SKM-1 (cell line): ENCODE measurements around the gene RANBP9.

Experiments used
- DNase-seq: peaks from one replicate; lab custom pipeline; 2025; ENCODE audit not compliant: unreplicated experiment; lab: John Stamatoyannopoulos, UW

The RANBP9 gene

GRCh38 chr6:13711733-13712598 lies at the start of gene RANBP9:
Gene RANBP9 (minus strand): TSS chr6:13711835. CDS start chr6:13711505, 330 bp downstream.
- DNase-seq = peak; percentile 80

DNA sequence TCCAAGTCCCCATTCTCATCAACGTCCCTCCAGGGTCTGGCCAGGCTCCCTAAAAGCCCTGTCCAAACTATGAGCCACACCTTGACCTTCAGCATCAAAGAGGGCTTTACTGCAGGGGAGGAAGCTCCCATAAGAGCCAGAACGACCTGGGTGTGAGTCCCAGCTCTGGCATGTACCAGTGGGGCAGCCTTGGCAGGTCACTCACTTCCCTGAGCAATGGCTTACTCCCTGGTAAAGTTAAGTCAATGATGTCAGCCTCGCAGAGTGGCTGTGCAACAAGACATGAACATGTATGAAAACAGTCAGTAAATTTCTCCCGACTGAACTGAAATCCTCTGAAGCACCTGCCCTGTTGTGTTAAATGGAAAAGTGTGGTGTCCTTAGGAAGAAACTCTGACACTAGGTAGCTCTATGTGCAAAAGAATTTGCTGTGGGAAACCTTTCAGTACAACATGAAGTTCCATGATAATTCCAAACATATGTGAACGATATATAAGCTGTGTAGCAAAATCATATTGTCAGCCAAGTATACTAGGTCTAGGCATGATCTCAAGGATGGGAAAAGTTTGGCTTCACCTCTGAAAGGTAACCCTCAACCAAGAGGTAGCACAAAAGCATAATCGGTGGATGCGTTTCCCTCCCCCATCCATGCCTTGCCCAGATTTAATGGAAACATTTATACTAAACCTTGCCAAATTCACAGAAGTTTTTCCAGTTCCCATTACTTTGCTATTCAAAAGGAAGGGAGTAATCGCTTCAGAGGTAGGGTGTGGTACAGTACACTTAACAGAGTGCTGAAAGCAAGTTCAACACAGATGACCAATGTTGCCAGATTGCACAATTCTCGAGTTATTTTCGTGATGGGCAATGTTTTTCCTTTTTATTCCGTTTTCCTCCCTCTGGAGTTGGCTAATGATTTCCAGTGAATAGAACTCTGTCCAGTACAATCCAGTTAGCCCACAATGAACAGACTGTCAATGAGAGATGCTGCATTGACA lies 49.0 kb upstream of the RANBP9 start:
- DNase-seq = peak; percentile 8

GRCh38 chr6:13759025-13759424 lies 47.4 kb upstream of the RANBP9 start:
- no peak for DNase-seq

- DNase-seq = no peak
Measured at GRCh38 chr6:13754644-13755043, 43.0 kb upstream of the RANBP9 start.

GRCh38 chr6:13743736-13744127 lies 32.1 kb upstream of the RANBP9 start:
- no peak for DNase-seq

DNA sequence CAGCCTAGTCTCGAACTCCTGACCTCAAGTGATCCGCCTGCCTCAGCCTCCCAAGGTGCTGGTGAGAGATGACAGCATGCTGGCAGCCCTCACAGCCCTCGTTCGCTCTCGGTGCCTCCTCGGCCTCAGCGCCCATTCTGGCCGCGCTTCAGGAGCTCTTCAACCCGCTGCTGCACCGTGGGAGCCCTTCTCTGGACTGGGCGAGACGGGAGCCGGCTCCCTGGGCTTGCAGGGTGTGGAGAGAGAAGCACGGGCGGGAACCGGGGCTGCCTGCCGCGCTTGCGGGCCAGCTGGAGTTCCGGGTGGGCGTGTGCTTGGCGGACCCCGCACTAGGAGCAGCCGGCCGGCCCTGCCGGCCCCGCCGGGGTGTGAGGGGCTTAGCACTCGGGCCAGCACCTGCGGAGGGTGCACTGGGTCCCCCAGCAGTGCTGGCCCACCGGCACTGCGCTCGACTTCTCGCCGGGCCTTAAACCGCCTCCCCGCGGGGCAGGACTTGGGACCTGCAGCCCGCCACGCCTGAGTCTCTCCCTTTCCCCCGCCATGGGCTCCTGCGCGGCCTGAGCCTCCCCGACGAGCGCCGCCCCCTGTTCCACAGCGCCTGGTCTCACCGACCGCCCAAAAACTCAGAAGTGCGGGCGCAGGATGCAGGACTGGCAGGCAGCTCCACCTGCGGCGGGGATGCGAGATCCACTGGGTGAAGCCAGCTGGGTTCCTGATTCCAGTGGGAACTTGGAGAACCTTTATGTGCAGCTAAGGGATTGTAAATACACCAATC lies 31.5 kb upstream of the RANBP9 start:
- DNase-seq = no peak

GRCh38 chr6:13741365-13741764 lies 29.7 kb upstream of the RANBP9 start:
- DNase-seq = no peak

DNA sequence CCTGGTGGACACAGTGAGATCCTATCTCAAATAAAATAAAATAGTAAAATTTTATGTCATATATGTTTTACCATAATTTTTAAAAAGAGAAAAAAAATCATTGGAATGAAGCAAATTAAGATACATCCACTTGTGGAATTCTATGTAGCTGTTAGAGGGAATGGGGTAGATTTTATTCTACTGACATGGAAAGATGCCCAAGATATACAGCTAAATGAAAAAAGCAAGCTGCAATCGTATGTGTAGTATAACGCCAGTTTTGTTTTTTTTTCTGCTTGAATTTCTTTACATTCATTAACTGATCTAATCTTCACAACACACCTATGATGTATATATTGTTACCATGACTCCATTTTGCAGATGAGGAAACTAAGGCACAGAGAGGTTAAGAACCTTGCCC lies 23.4 kb upstream of the RANBP9 start:
- DNase-seq = no peak

- no peak for DNase-seq
Measured at GRCh38 chr6:13733178-13733887, 21.7 kb upstream of the RANBP9 start.

GRCh38 chr6:13730704-13731103 lies 19.1 kb upstream of the RANBP9 start:
- no peak for DNase-seq

- no peak for DNase-seq
Measured at GRCh38 chr6:13729891-13730290, 18.3 kb upstream of the RANBP9 start.

- no peak for DNase-seq
Measured at GRCh38 chr6:13725570-13725969, 13.9 kb upstream of the RANBP9 start.

DNA sequence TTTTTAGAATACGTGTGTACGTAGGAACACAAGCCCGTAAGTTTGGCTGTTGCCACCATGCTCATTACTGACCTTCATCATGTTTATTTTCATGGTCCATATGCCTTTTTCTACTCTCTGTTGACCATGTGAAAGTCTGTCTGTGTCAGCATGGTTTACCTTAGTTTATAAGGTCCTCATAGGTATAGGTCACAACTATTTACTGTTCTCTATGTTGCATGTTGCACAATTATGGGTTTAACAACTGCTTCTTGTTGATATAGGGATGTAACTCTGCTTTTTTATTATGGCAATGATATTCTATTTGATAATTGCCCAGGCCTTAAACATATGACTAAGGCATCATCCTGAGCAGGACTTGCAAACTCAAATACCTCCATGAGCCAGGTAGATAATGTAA lies 13.4 kb upstream of the RANBP9 start:
- no peak for DNase-seq

GRCh38 chr6:13724182-13724581 lies 12.5 kb upstream of the RANBP9 start:
- no peak for DNase-seq

DNA sequence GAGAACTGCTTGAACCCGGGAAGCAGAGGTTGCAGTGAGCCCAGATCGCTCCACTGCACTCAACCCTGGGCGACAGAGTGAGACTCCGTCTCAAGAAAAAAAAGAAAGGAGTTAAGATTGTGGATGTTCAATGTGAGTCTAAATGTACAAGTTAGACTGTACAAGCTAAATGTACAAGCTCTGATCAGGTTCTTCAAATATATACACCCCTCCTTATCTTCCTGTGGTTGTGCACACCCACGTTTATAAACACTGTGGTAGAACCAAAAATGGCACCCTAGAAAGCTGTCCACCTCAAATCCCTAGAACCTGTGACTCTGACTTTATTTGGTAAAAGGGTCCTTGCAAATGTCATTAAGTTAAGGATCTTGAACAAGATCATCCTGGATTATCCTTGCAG lies 11.2 kb upstream of the RANBP9 start:
- no peak for DNase-seq

- no peak for DNase-seq
Measured at GRCh38 chr6:13718123-13718458, 6.5 kb upstream of the RANBP9 start.

DNA sequence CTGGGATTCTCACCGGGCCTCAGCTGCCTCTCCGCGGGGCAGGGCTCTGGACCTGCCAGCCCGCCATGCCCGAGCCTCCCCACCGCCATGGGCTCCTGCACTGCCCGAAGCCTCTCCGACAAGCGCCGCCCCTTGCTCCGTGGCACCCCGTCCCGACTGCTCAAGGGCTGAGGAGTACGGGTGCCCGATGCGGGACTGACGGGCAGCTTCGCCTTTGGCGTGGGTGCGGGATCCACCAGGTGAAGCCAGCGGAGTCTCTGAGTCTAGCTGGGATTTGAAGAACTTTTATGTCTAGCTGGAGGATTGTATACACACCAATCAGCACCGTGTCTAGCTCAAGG lies 5.3 kb upstream of the RANBP9 start:
- no peak for DNase-seq

DNA sequence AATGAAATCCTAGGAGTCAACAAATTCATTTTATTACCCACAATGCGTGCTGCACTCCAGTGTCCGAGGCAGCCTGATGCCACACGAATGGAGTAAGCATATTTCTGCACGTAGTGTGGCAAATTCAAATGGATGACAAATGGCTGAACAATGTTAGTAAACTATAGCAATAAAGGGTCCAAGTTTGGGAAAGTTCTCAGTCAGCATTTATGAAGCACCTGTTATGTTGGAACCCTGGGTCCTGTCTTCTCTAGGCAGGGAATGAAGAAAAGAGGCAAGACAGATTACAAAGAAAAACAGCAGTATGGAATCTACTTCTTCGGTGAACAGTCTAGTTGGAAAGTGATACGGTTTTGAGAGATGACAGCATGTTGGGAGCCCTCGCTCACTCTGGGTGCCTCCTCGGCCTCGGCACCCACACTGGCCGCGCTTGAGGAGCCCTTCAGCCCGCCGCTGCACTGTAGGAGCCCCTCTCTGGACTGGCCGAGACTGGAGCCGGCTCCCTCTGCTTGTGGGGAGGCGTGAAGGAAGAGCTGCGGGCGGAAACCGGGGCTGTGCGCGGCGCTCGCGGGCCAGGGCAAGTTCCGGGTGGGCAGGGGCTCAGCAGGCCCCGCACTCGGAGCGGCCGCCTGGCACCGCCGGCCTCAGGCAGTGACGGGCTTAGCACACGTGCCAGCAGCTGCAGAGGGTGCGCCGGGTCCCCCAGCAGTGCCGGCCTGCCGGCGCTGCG lies 4.8 kb upstream of the RANBP9 start:
- no peak for DNase-seq

- no peak for DNase-seq
Measured at GRCh38 chr6:13715444-13715883, 3.8 kb upstream of the RANBP9 start.

DNA sequence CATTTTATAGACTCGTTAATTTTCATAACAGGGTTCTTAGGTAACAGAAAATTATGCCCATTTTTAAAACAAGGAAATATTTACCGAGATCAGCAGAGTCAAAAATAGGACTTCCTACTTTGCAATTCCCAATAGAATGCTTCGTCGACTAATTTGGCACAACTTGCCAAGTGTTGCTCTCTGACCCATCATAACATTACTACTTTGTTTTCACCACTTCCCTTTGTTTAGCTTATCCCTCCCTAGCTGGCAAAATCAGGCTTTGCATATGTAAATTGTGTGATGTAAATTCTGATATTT lies 914 bp upstream of the RANBP9 start:
- DNase-seq = no peak
